H9 (cell line): ENCODE data around the gene MAGEA9. TPM values are rescaled to one million over a fixed set of nuclear protein-coding genes. Genes with fewer than 3 reads are reported as not detected.

ENCODE experiments used
- DNase-seq: peaks from one replicate; pipeline ENCODE4 v3.0.0-alpha.2; 2017
- H2AFZ ChIP-seq: one replicate; pipeline ENCODE4 v1.6.1; 2013; ENCODE audit warnings: mild to moderate bottlenecking, low read length, control low read depth, moderate library complexity
- H2AK5ac ChIP-seq: 2 replicates; pipeline ENCODE4 v1.6.1; 2013; ENCODE audit warnings: low read length, control low read depth, mixed read lengths; ENCODE audit not compliant: insufficient read length
- H2BK120ac ChIP-seq: one replicate; pipeline ENCODE4 v1.6.1; 2013; ENCODE audit warnings: low read depth, mild to moderate bottlenecking, low read length, control low read depth, inconsistent platforms; ENCODE audit not compliant: poor library complexity, severe bottlenecking
- H2BK12ac ChIP-seq: 2 replicates; pipeline ENCODE4 v1.6.1; 2013; ENCODE audit warnings: low read length, control low read depth, mixed read lengths, low read depth; ENCODE audit not compliant: insufficient read length
- H2BK15ac ChIP-seq: 2 replicates; pipeline ENCODE4 v1.6.1; 2013; ENCODE audit warnings: low read depth, low read length, control low read depth
- H2BK20ac ChIP-seq: one replicate; pipeline ENCODE4 v1.6.1; 2013; ENCODE audit warnings: low read depth, mild to moderate bottlenecking, low read length, control low read depth, inconsistent platforms; ENCODE audit not compliant: poor library complexity, severe bottlenecking
- H2BK5ac ChIP-seq: 2 replicates; pipeline ENCODE4 v1.6.1; 2013; ENCODE audit warnings: low read length, control low read depth, mixed read lengths; ENCODE audit not compliant: insufficient read length
- H3K14ac ChIP-seq: 2 replicates; pipeline ENCODE4 v1.6.1; 2013; ENCODE audit warnings: low read length, control low read depth; ENCODE audit not compliant: insufficient read depth
- H3K18ac ChIP-seq: 2 replicates; pipeline ENCODE4 v1.6.1; 2013; ENCODE audit warnings: low read depth, mild to moderate bottlenecking, mixed read lengths, low read length, control low read depth; ENCODE audit not compliant: insufficient read length
- H3K23ac ChIP-seq: 2 replicates; pipeline ENCODE4 v1.6.1; 2013; ENCODE audit warnings: low read length, control low read depth, mixed read lengths, low read depth; ENCODE audit not compliant: insufficient read length
- H3K23me2 ChIP-seq: 2 replicates; pipeline ENCODE4 v1.6.1; 2013; ENCODE audit warnings: low read depth, mild to moderate bottlenecking, mixed read lengths, low read length, control low read depth; ENCODE audit not compliant: insufficient read length, poor library complexity, severe bottlenecking
- H3K27ac ChIP-seq: 2 replicates; pipeline ENCODE4 v1.5.1; 2013; ENCODE audit warnings: low read length, control low read depth, mixed read lengths, low read depth; ENCODE audit not compliant: insufficient read length
- H3K27me3 ChIP-seq: 2 replicates; pipeline ENCODE4 v1.6.1; 2013; ENCODE audit warnings: low read length, control low read depth, inconsistent platforms; ENCODE audit not compliant: insufficient read depth
- H3K4ac ChIP-seq: 2 replicates; pipeline ENCODE4 v1.6.1; 2013; ENCODE audit warnings: low read depth, mild to moderate bottlenecking, control low read depth, inconsistent platforms, low read length, moderate library complexity
- H3K4me1 ChIP-seq: 2 replicates; pipeline ENCODE4 v1.6.1; 2013; ENCODE audit warnings: low read length, control low read depth, inconsistent platforms; ENCODE audit not compliant: insufficient read depth
- H3K4me2 ChIP-seq: 2 replicates; pipeline ENCODE4 v1.6.1; 2013; ENCODE audit warnings: low read length, control low read depth, mixed read lengths; ENCODE audit not compliant: insufficient read length, insufficient read depth
- H3K56ac ChIP-seq: 2 replicates; pipeline ENCODE4 v1.6.1; 2013; ENCODE audit warnings: low read depth, mild to moderate bottlenecking, mixed read lengths, low read length, control low read depth; ENCODE audit not compliant: insufficient read length
- H3K79me1 ChIP-seq: 2 replicates; pipeline ENCODE4 v1.6.1; 2013; ENCODE audit warnings: low read depth, mild to moderate bottlenecking, moderate library complexity, low read length, control low read depth, inconsistent platforms; ENCODE audit not compliant: insufficient read depth, poor library complexity, severe bottlenecking
- H3K79me2 ChIP-seq: 2 replicates; pipeline ENCODE4 v1.6.1; 2013; ENCODE audit warnings: low read length, control low read depth, inconsistent platforms; ENCODE audit not compliant: insufficient read depth
- H3K9ac ChIP-seq: 2 replicates; pipeline ENCODE4 v1.6.1; 2013; ENCODE audit warnings: low read length, control low read depth, mixed read lengths; ENCODE audit not compliant: insufficient read length; ENCODE audit errors: extremely low read depth
- H3K9me3 ChIP-seq: one replicate; pipeline ENCODE4 v1.6.1; 2013; ENCODE audit warnings: low read depth, low read length, inconsistent platforms; ENCODE audit not compliant: control insufficient read depth
- H3T11ph ChIP-seq: one replicate; pipeline ENCODE4 v1.6.1; 2013; ENCODE audit warnings: mild to moderate bottlenecking, low read length, control low read depth, inconsistent platforms
- H4K20me1 ChIP-seq: one replicate; pipeline ENCODE4 v1.6.1; 2013; ENCODE audit not compliant: control insufficient read depth, insufficient read length, insufficient read depth
- H4K5ac ChIP-seq: 2 replicates; pipeline ENCODE4 v1.6.1; 2013; ENCODE audit warnings: low read depth, mild to moderate bottlenecking, mixed read lengths, low read length, control low read depth; ENCODE audit not compliant: insufficient read length
- H4K8ac ChIP-seq: replicated peaks from 2 replicates; pipeline ENCODE4 v1.6.1; 2013; ENCODE audit warnings: low read length, control low read depth, mixed read lengths, low read depth; ENCODE audit not compliant: insufficient read length
- H4K91ac ChIP-seq: 2 replicates; pipeline ENCODE4 v1.6.1; 2013; ENCODE audit warnings: low read depth, mild to moderate bottlenecking, moderate library complexity, mixed read lengths, low read length, control low read depth; ENCODE audit not compliant: insufficient read length
- H3K27ac Mint-ChIP-seq, 3 experiments: 2 replicates in 2 of 3; 3 replicates in 1 of 3; pipeline ENCODE4 v1.8.0; 2020 to 2021; ENCODE audit warnings: mixed read lengths in 3 of 3, mild to moderate bottlenecking in 1 of 3, moderate library complexity in 1 of 3
- H3K27me3 Mint-ChIP-seq: 2 replicates; pipeline ENCODE4 v1.8.0; 2021; ENCODE audit warnings: low read depth, mild to moderate bottlenecking, moderate library complexity, mixed read lengths
- H3K36me3 Mint-ChIP-seq, 3 experiments: 2 replicates in 2 of 3; 3 replicates in 1 of 3; pipeline ENCODE4 v1.8.0; 2020 to 2021; ENCODE audit warnings: low read depth in 3 of 3, mixed read lengths in 3 of 3; ENCODE audit not compliant: insufficient read depth in 1 of 3
- H3K4me1 Mint-ChIP-seq, 2 experiments: 2 replicates each; pipeline ENCODE4 v1.8.0; 2020; ENCODE audit warnings: mixed read lengths in 2 of 2
- H3K4me3 Mint-ChIP-seq, 2 experiments: 2 replicates in 1 of 2; 3 replicates in 1 of 2; pipeline ENCODE4 v1.8.0; 2020 to 2021; ENCODE audit warnings: mild to moderate bottlenecking in 2 of 2, mixed read lengths in 2 of 2, moderate library complexity in 1 of 2
- H3K9me3 Mint-ChIP-seq, 2 experiments: 2 replicates in 1 of 2; 3 replicates in 1 of 2; pipeline ENCODE4 v1.8.0; 2020; ENCODE audit warnings: mild to moderate bottlenecking in 2 of 2, mixed read lengths in 2 of 2, moderate library complexity in 1 of 2
- CTCF ChIP-seq: fragments of 200-600 bp; sonication (generic); conservative IDR thresholded peaks from 3 replicates; pipeline ENCODE4 v1.8.0; 2021; ENCODE audit warnings: antibody characterized with exemption, mild to moderate bottlenecking
- WGBS: extraction: QIAGEN DNeasy Blood & Tissue Kit; methylation state at CpG from one replicate; pipeline ENCODE4 v1.1.7; 2013; ENCODE audit warnings: missing lambda C conversion rate, low lambda C conversion rate, mixed read lengths; ENCODE audit not compliant: insufficient read length; ENCODE audit errors: extremely low coverage; 5-methylcytosine and 5-hydroxymethylcytosine counted together
- total RNA-seq: library from RNA; stranded (reverse); gene quantifications from 2 replicates; pipeline ENCODE4 v1.2.1, GENCODE V29; 2021

The MAGEA9 gene
- total RNA-seq, 1 experiment from 2014 or later = 0.28 TPM

GRCh38 chrX:149830192-149830873 is 48.6 kb downstream of the MAGEA9 start:
- DNase-seq = peak; percentile 79
- peaks cover 46 to 62% of the 10 kb centered on the region in 2 experiments for H3K9me3 Mint-ChIP-seq
- peaks cover 0 to 4% (median 0%) of the 10 kb centered on the region in 3 experiments; a peak in 2 of 7 replicates for H3K36me3 Mint-ChIP-seq
- H3K79me1 ChIP-seq = no peaks in the 10 kb centered on the region
- H3K56ac ChIP-seq = no peak overlapping the region
- no peak overlapping the region for H4K8ac ChIP-seq
- WGBS = no CpG with 5 or more reads among the region's 18 CpGs
- H3K4me3 Mint-ChIP-seq = peak overlapping the region; percentile 47 to 71
- no peak overlapping the region for H3K18ac ChIP-seq
- no peak overlapping the region for H2BK12ac ChIP-seq
- TF ChIP-seq CTCF = no peak
- H4K91ac ChIP-seq = no peak overlapping the region
- peaks cover 8% of the 10 kb centered on the region for H3K9me3 ChIP-seq
- peak overlapping the region; percentile 80 for H3K27ac ChIP-seq
- H2AFZ ChIP-seq = peak overlapping the region; percentile 14
- peaks cover 3% of the 10 kb centered on the region for H3K23me2 ChIP-seq
- H2BK15ac ChIP-seq = no peak overlapping the region
- no peak overlapping the region for H4K5ac ChIP-seq
- H3K27me3 Mint-ChIP-seq = peaks cover 1% of the 10 kb centered on the region; the same call in 1 of the 2 replicates
- peak overlapping the region; percentile 68 for H3K9ac ChIP-seq
- H3K4me1 Mint-ChIP-seq = peaks cover 70 to 73% of the 10 kb centered on the region in 2 experiments
- H2AK5ac ChIP-seq = no peak overlapping the region
- H3K4me2 ChIP-seq = peak overlapping the region; percentile 48
- peak overlapping the region; percentile 81 to 96 (median 96) for H3K27ac Mint-ChIP-seq
- no peak overlapping the region for H3K23ac ChIP-seq
- no peaks in the 10 kb centered on the region for H3K79me2 ChIP-seq
- H2BK5ac ChIP-seq = no peak overlapping the region
- H2BK20ac ChIP-seq = no peak overlapping the region
- H3K14ac ChIP-seq = no peak overlapping the region
- no peaks in the 10 kb centered on the region for H4K20me1 ChIP-seq
- H3K4ac ChIP-seq = no peak overlapping the region
- no peak overlapping the region for H3T11ph ChIP-seq
- peaks cover 2% of the 10 kb centered on the region; the same call in 1 of the 2 replicates for H3K4me1 ChIP-seq
- no peaks in the 10 kb centered on the region for H3K27me3 ChIP-seq
- H2BK120ac ChIP-seq = no peak overlapping the region
